ENCODE measurements around the gene FSD2.
"Not testable (repeated sequence)": the region's sequence is repeated elsewhere in the genome, so short reads cannot be mapped to it uniquely, and the experiment has no call there.

The FSD2 gene

GRCh38 chr15:82792068-82792467 is 13.8 kb downstream of the FSD2 start:
- DNase-seq (ENCODE audit: low spot score) = no peak

GRCh38 chr15:82790321-82790720 is 15.5 kb downstream of the FSD2 start:
- DNase-seq (ENCODE audit: low spot score) = no peak

- DNase-seq (ENCODE audit: low spot score) = peak; percentile 1
Measured at GRCh38 chr15:82789491-82789890, 16.4 kb downstream of the FSD2 start.

- DNase-seq (ENCODE audit: low spot score) = no peak
Measured at GRCh38 chr15:82788496-82788895, 17.4 kb downstream of the FSD2 start.

- DNase-seq (ENCODE audit: low spot score) = no peak
Measured at GRCh38 chr15:82781349-82781748, 24.5 kb downstream of the FSD2 start.

GRCh38 chr15:82778755-82779154 is 27.1 kb downstream of the FSD2 start:
- DNase-seq (ENCODE audit: low spot score) = no peak

GRCh38 chr15:82774496-82774895 is 31.4 kb downstream of the FSD2 start:
- DNase-seq (ENCODE audit: low spot score) = no peak

- DNase-seq (ENCODE audit: low spot score) = no peak
Measured at GRCh38 chr15:82771789-82772607, 33.9 kb downstream of the FSD2 start.

GRCh38 chr15:82768414-82769054 is 37.3 kb downstream of the FSD2 start:
- DNase-seq (ENCODE audit: low spot score) = peak; percentile 20

- no peak for DNase-seq (ENCODE audit: low spot score)
Measured at GRCh38 chr15:82767163-82767829, 38.6 kb downstream of the FSD2 start.

GRCh38 chr15:82766201-82766600 is 39.7 kb downstream of the FSD2 start:
- not testable (repeated sequence) for DNase-seq (ENCODE audit: low spot score)

GRCh38 chr15:82764740-82765139 is 41.1 kb downstream of the FSD2 start:
- DNase-seq (ENCODE audit: low spot score) = no peak

GRCh38 chr15:82764117-82764490 is 41.8 kb downstream of the FSD2 start:
- DNase-seq (ENCODE audit: low spot score) = no peak

- no peak for DNase-seq (ENCODE audit: low spot score)
Measured at GRCh38 chr15:82763361-82764116, 42.3 kb downstream of the FSD2 start.

- DNase-seq (ENCODE audit: low spot score) = no peak
Measured at GRCh38 chr15:82751308-82751707, 54.6 kb downstream of the FSD2 start.

GRCh38 chr15:82750831-82751180 is 55.1 kb downstream of the FSD2 start:
- DNase-seq (ENCODE audit: low spot score) = peak; percentile 36

- DNase-seq (ENCODE audit: low spot score) = peak; percentile 95
Measured at GRCh38 chr15:82749951-82750830, 55.7 kb downstream of the FSD2 start.

GRCh38 chr15:82748315-82748714 is 57.6 kb downstream of the FSD2 start:
- DNase-seq (ENCODE audit: low spot score) = no peak

GRCh38 chr15:82743810-82744209 is 62.1 kb downstream of the FSD2 start:
- DNase-seq (ENCODE audit: low spot score) = no peak

- no peak for DNase-seq (ENCODE audit: low spot score)
Measured at GRCh38 chr15:82742134-82742533, 63.7 kb downstream of the FSD2 start.

GRCh38 chr15:82739086-82739485 is 66.8 kb downstream of the FSD2 start:
- no peak for DNase-seq (ENCODE audit: low spot score)

All from SW480 (cell line).